K562 (cell line): ENCODE results near the gene G6PC2. TPM values are rescaled to one million over a fixed set of nuclear protein-coding genes. Genes with fewer than 3 reads are reported as not detected.

Experiments
- CAMTA2 ChIP-seq: fragments of 250-450 bp; sonication (Bioruptor Pico); conservative IDR thresholded peaks from 2 replicates; pipeline ENCODE4 v1.5.1; 2022
- CHAMP1 ChIP-seq: fragments of 450-650 bp; IDR thresholded peaks from 2 replicates; pipeline ENCODE4 v1.6.1; 2016; ENCODE audit warnings: mild to moderate bottlenecking
- DLX4 ChIP-seq: fragments of 250-450 bp; sonication (Bioruptor Pico); IDR thresholded peaks from 2 replicates; pipeline ENCODE4 v1.6.1; 2021; ENCODE audit warnings: mild to moderate bottlenecking
- GATA2 ChIP-seq: sonication (generic); formaldehyde crosslinking; IDR thresholded peaks from 2 replicates; pipeline ENCODE4 v1.4.0; 2020; ENCODE audit warnings: mild to moderate bottlenecking, missing genetic modification reagents
- RAD21 ChIP-seq, 2 experiments: fragments of 250-450 bp in 1 of 2; fragments of 450-650 bp in 1 of 2; sonication (Bioruptor Pico) in 1 of 2; formaldehyde crosslinking in 1 of 2; IDR thresholded peaks in 1 of 2; conservative IDR thresholded peaks in 1 of 2; 2 replicates each; pipeline versions ENCODE4 v1.4.0 to v1.8.0; 2020 to 2022; ENCODE audit warnings: mild to moderate bottlenecking in 2 of 2, moderate library complexity in 1 of 2
- RBM25 ChIP-seq: fragments of 200-400 bp; formaldehyde crosslinking; IDR thresholded peaks from 2 replicates; pipeline ENCODE4 v1.6.1; 2018; ENCODE audit warnings: low read length, low read depth, moderate library complexity; ENCODE audit not compliant: severe bottlenecking
- SETDB1 ChIP-seq: IDR thresholded peaks from one replicate; pipeline ENCODE4 v1.6.1; 2012; ENCODE audit warnings: low read length, control low read depth, inconsistent platforms
- SMC3 ChIP-seq: conservative IDR thresholded peaks from 2 replicates; pipeline ENCODE4 v1.6.1; 2011; ENCODE audit warnings: low read depth, low read length, improper control_type of control experiment; ENCODE audit not compliant: insufficient read depth
- XRCC5 ChIP-seq: fragments of 200-400 bp; formaldehyde crosslinking; IDR thresholded peaks from 2 replicates; pipeline ENCODE4 v1.6.1; 2017; ENCODE audit warnings: low read depth, mild to moderate bottlenecking, low read length
- polyA plus RNA-seq, 8 experiments: library from polyadenylated mRNA; depleted of rRNA in 4 of 8; stranded (reverse) in 5 of 8; unstranded in 3 of 8; fragments of >200 nt; fragmentation: Nextera tagmentation in 2 of 8; fragmentation: Illumina TruSeq in 1 of 8; extraction: Ambion mirVana in 2 of 8; extraction: Trizol in 1 of 8; gene quantifications; 2 replicates each; pipeline versions ENCODE4 v1.2.1 to v1.2.3, GENCODE V29; 2011 to 2014; ENCODE audit warnings: inconsistent platforms in 1 of 8, missing spikeins in 1 of 8
- total RNA-seq, 7 experiments: library from RNA; depleted of rRNA in 6 of 7; stranded (reverse); fragments of >200 nt in 6 of 7; fragmentation: Illumina TruSeq in 2 of 7; extraction: Trizol in 2 of 7; gene quantifications; 2 replicates each; pipeline versions ENCODE4 v1.2.1 to v1.2.3, GENCODE V29; 2011 to 2021; ENCODE audit warnings: low replicate concordance in 1 of 7

Gene G6PC2
- total and polyA plus RNA-seq, 9 of the 15 experiments (the other 6 are each of a cell fraction or from before 2014, with no cell fraction given), result 0.03 to 0.15 TPM; not detected in 7

- TF ChIP-seq RBM25 (no peak), CHAMP1 (peak; percentile 30; the same call in 1 of the 2 replicates), RAD21 (CRISPR knock-in tag; conservative IDR thresholded peaks at IDR 0.05 in 1 of 2, IDR thresholded peaks at IDR 0.05 in 1 of 2) (peak in 1 of 2 experiments; percentile 70; a peak in 2 of 4 replicates), CAMTA2 (CRISPR knock-in tag) (no peak), GATA2 (CRISPR knock-in tag) (0 out of 2 replicates have a peak, but pooled peaks have one; percentile 11), SETDB1 (no peak), DLX4 (CRISPR knock-in tag) (no peak), XRCC5 (0 out of 2 replicates have a peak, but pooled peaks have one; percentile 40), SMC3 (peak; percentile 52)
Observed at GRCh38 chr2:168948621-168949212, 47.6 kb downstream of the G6PC2 start (continued).
